Measurements from ENCODE around the gene ATF7IP2.

- TF ChIP-seq CTCF (conservative IDR thresholded peaks at IDR 0.05; ENCODE audit: low read length) (no peak), EZH2phosphoT487 (IDR thresholded peaks at IDR 0.05; ENCODE audit: borderline replicate concordance) (no peak)
Measured at GRCh38 chr16:10493276-10493675, 107.4 kb downstream of the ATF7IP2 start.

All from Loucy (cell line).